ENCODE results near the gene MAP3K10.

GRCh38 chr19:40159744-40160143 is 31.5 kb upstream of the MAP3K10 start:
- TF ChIP-seq CTCF (conservative IDR thresholded peaks at IDR 0.05) = no peak
- no peak for TF ChIP-seq ZFX (IDR thresholded peaks at IDR 0.05)
